Measurements from ENCODE around the gene WNK1. TPM values are rescaled to one million over a fixed set of nuclear protein-coding genes. Genes with fewer than 3 reads are reported as not detected.

WNK1 gene
- total RNA-seq, 4 donors from 2014 or later = 153 to 220 (median 178) TPM

GRCh38 chr12:800401-800800, 48.0 kb downstream of the WNK1 start:
- no peak overlapping the region for H3K27ac ChIP-seq
- H3K36me3 ChIP-seq = no peaks in the 10 kb centered on the region
- DNase-seq (ENCODE audit: low spot score in 2 of 2) = no peak
- no peaks in the 10 kb centered on the region for H3K9me3 ChIP-seq
- TF ChIP-seq EP300 (IDR thresholded peaks at IDR 0.05) = no peak
- no peak for TF ChIP-seq POLR2A (IDR thresholded peaks at IDR 0.05)
- TF ChIP-seq, protein P1, sequence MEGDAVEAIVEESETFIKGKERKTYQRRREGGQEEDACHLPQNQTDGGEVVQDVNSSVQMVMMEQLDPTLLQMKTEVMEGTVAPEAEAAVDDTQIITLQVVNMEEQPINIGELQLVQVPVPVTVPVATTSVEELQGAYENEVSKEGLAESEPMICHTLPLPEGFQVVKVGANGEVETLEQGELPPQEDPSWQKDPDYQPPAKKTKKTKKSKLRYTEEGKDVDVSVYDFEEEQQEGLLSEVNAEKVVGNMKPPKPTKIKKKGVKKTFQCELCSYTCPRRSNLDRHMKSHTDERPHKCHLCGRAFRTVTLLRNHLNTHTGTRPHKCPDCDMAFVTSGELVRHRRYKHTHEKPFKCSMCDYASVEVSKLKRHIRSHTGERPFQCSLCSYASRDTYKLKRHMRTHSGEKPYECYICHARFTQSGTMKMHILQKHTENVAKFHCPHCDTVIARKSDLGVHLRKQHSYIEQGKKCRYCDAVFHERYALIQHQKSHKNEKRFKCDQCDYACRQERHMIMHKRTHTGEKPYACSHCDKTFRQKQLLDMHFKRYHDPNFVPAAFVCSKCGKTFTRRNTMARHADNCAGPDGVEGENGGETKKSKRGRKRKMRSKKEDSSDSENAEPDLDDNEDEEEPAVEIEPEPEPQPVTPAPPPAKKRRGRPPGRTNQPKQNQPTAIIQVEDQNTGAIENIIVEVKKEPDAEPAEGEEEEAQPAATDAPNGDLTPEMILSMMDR (IDR thresholded peaks at IDR 0.05) = no peak
- H3K27me3 ChIP-seq = no peaks in the 10 kb centered on the region
- H3K4me1 ChIP-seq = peaks cover 0 to 30% (median 15%) of the 10 kb centered on the region in 4 donors
- no peak overlapping the region for H3K4me3 ChIP-seq

- Histone ChIP-seq H3K27me3 (no peaks in the 10 kb centered on the region), H3K27ac (no peak overlapping the region), H3K4me3 (no peak overlapping the region), H3K4me1 (peaks cover 0 to 37% (median 10%) of the 10 kb centered on the region in 4 donors), H3K9me3 (no peaks in the 10 kb centered on the region), H3K36me3 (no peaks in the 10 kb centered on the region)
- WGBS, 2 donors = 33 to 34% methylated on average over 3 of the region's 3 CpGs
- TF ChIP-seq POLR2A (IDR thresholded peaks at IDR 0.05) (no peak), EP300 (IDR thresholded peaks at IDR 0.05) (no peak)
- TF ChIP-seq, protein P1 (IDR thresholded peaks at IDR 0.05) = no peak
- no peak for DNase-seq (ENCODE audit: low spot score in 2 of 2)
Measured at GRCh38 chr12:802242-803120, 50.1 kb downstream of the WNK1 start.

DNA sequence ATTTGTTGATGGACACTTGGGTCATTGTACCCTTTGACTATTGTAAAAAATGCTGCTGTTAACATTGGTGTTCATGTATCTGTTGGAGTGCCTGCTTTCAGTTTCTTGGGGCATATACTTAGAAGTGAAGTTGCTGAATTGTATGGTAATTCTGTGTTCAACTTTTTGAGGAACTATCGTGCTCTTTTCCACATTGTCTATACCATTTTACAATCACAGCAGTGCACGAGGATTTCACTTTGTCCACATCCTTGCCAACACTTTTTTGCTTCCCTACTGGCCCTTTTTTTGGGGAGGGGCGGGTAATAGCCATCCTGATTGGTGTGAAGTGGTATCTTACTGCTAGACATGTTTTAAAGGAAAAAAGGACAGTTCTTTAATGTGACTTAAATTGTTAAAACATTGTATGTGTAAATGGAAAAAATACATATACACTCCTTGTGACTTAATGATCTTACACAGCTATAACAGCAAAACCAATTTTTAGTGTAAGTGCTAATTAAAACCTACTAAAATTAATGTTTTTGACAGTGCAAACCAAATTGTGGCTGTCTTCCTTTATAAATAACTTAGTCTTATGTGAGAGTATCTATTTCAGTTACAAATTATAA, 52.7 kb downstream of the WNK1 start:
- no peak overlapping the region for H3K4me3 ChIP-seq
- H3K27ac ChIP-seq = no peak overlapping the region
- H3K4me1 ChIP-seq = peaks cover 0 to 41% (median 10%) of the 10 kb centered on the region in 4 donors
- WGBS, 2 donors = 68 to 70% methylated on average over 3 of the region's 3 CpGs
- TF ChIP-seq POLR2A (IDR thresholded peaks at IDR 0.05) (no peak), EP300 (IDR thresholded peaks at IDR 0.05) (no peak)
- TF ChIP-seq, protein P1 (IDR thresholded peaks at IDR 0.05) = no peak
- DNase-seq (ENCODE audit: low spot score in 2 of 2) = no peak
- no peaks in the 10 kb centered on the region for H3K36me3 ChIP-seq
- no peaks in the 10 kb centered on the region for H3K27me3 ChIP-seq
- H3K9me3 ChIP-seq = no peaks in the 10 kb centered on the region

DNA sequence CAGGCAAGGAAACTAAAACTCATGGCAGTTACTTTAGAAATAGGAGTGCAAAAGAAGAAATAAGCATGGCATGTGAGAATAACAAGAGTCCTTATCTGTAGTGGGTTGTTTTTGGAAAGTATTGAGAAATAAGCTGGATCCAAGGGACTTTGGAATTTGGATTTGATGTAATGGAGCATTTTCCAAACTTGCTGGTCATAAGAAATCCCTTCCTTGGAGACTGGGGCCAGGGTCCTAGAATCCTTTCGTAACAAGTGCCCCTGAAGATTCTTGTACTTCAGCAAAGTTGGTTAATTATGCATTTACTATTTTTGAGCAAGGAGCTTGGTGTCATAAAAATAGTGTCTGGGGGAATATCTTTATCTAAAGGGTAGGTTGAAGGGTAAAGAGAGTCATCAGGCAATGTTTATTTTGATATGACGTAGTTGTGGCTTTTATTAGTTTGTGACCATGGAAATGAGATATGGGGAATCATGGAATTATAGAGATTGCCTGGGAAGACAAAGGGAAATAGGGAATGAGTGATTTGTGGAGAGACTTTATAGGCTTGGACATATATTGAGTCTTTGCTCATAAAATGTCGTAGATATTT, 53.9 kb downstream of the WNK1 start:
- H3K27me3 ChIP-seq = no peaks in the 10 kb centered on the region
- H3K9me3 ChIP-seq = no peaks in the 10 kb centered on the region
- no peak for TF ChIP-seq EP300 (IDR thresholded peaks at IDR 0.05)
- TF ChIP-seq POLR2A (IDR thresholded peaks at IDR 0.05) = no peak
- TF ChIP-seq, protein P1 (IDR thresholded peaks at IDR 0.05) = no peak
- H3K27ac ChIP-seq = no peak overlapping the region
- DNase-seq (ENCODE audit: low spot score in 2 of 2) = no peak
- peaks cover 0 to 52% (median 13%) of the 10 kb centered on the region in 4 donors for H3K4me1 ChIP-seq
- H3K36me3 ChIP-seq = no peaks in the 10 kb centered on the region
- H3K4me3 ChIP-seq = no peak overlapping the region
- 83 to 89% methylated on average over 3 of the region's 3 CpGs for WGBS, 2 donors
